Stomach (tissue), 9 donors: ENCODE data around the gene KRT80. TPM values are rescaled to one million over a fixed set of nuclear protein-coding genes. Genes with fewer than 3 reads are reported as not detected.
A peak's percentile ranks its signal among the peaks of the same experiment; 100 is the strongest.

ENCODE experiments used
- DNase-seq, 2 donors: peaks; one replicate each; pipeline versions ENCODE4 v3.0.0 to v3.0.0-alpha.2; 2013 to 2019
- H3K27ac ChIP-seq, 5 donors: fragments of 200-600 bp in 4 of 5; sonication (generic) in 4 of 5; one replicate each; pipeline ENCODE4 v1.5.1; 2013 to 2019; ENCODE audit warnings: mild to moderate bottlenecking in 1 of 5, moderate library complexity in 1 of 5
- H3K27me3 ChIP-seq, 3 donors: fragments of 200-600 bp; sonication (generic); one replicate each; pipeline ENCODE4 v1.5.1; 2017 to 2019; ENCODE audit warnings: mixed run types in 1 of 3
- H3K36me3 ChIP-seq, 4 donors: fragments of 200-600 bp; sonication (generic); 1 replicate in 3 of 4; 2 replicates in 1 of 4; pipeline ENCODE4 v1.5.1; 2016 to 2019
- H3K4me1 ChIP-seq, 4 donors: fragments of 200-600 bp; sonication (generic); one replicate each; pipeline ENCODE4 v1.5.1; 2016 to 2019
- H3K4me3 ChIP-seq, 4 donors: fragments of 200-600 bp; sonication (generic) in 3 of 4; one replicate each; pipeline ENCODE4 v1.5.1; 2016 to 2019; ENCODE audit warnings: mild to moderate bottlenecking in 1 of 4
- H3K9me3 ChIP-seq, 4 donors: fragments of 200-600 bp; sonication (generic); one replicate each; pipeline ENCODE4 v1.5.1; 2016 to 2019
- CTCF ChIP-seq, 7 experiments: fragments of 450-650 bp in 4 of 7; fragments of 200-600 bp in 3 of 7; sonication (generic) in 3 of 7; IDR thresholded peaks; one replicate each; pipeline ENCODE4 v1.5.1; 2016 to 2019; ENCODE audit warnings: antibody characterized with exemption in 7 of 7, control low read depth in 2 of 7, mild to moderate bottlenecking in 1 of 7
- EP300 ChIP-seq: sonication (generic); formaldehyde crosslinking; IDR thresholded peaks from one replicate; pipeline ENCODE4 v1.6.1; 2017; ENCODE audit warnings: antibody characterized with exemption
- POLR2A ChIP-seq, 4 donors: fragments of 450-650 bp; IDR thresholded peaks; one replicate each; pipeline ENCODE4 v1.6.1; 2016; ENCODE audit warnings: antibody characterized with exemption in 4 of 4, control low read depth in 2 of 4, mild to moderate bottlenecking in 1 of 4, moderate library complexity in 1 of 4
- POLR2AphosphoS5 ChIP-seq, 3 donors: sonication (generic); formaldehyde crosslinking; IDR thresholded peaks; one replicate each; pipeline ENCODE4 v1.6.1; 2016; ENCODE audit warnings: antibody characterized with exemption in 3 of 3
- WGBS, 5 donors: extraction: QIAGEN DNeasy Blood & Tissue Kit in 3 of 5; methylation state at CpG; one replicate each; pipeline versions ENCODE4 v1.1.5 to v1.1.7; 2013 to 2018; 5-methylcytosine and 5-hydroxymethylcytosine counted together
- intact Hi-C: fragments of 100-400 bp; cut with DNase I; formaldehyde crosslinking; loops from one replicate; pipeline ENCODE4 v1.15.1; 2023; ENCODE audit warnings: low total_unique reads
- polyA plus RNA-seq, 3 donors: library from polyadenylated mRNA; stranded (reverse); fragments of 200-250 nt; gene quantifications; one replicate each; pipeline ENCODE4 v1.2.3, GENCODE V29; 2013
- total RNA-seq, 5 donors: library from RNA; depleted of rRNA; stranded (reverse); fragments of >200 nt; gene quantifications; one replicate each; pipeline versions ENCODE4 v1.1.0 to v1.2.3, GENCODE V29; 2014 to 2016
- donor health status: healthy with polysubstance abuse.
- donor health status: Bipolar disorder and iron deficiency.
- donor health status: healthy.

Gene KRT80
- total and polyA plus RNA-seq, 8 donors = 0.29 to 3.7 (median 0.45) TPM; not detected in 3

- DNase-seq = no peak
- Histone ChIP-seq H3K27ac (no peak overlapping the region), H3K9me3 (no peaks in the 10 kb centered on the region), H3K4me1 (peaks cover 11 to 65% (median 23%) of the 10 kb centered on the region in 4 donors), H3K36me3 (no peaks in the 10 kb centered on the region), H3K27me3 (no peaks in the 10 kb centered on the region), H3K4me3 (no peak overlapping the region)
- TF ChIP-seq EP300 (no peak), POLR2AphosphoS5 (IDR thresholded peaks at IDR 0.05) (no peak), CTCF (IDR thresholded peaks at IDR 0.05) (no peak), POLR2A (IDR thresholded peaks at IDR 0.05) (no peak)
- WGBS, 5 donors = 85 to 93% (median 88%) methylated on average over 7 of the region's 7 CpGs
- intact Hi-C loops = no loop called here
Measured at GRCh38 chr12:52188658-52189057, 3.2 kb downstream of the KRT80 start.

DNA sequence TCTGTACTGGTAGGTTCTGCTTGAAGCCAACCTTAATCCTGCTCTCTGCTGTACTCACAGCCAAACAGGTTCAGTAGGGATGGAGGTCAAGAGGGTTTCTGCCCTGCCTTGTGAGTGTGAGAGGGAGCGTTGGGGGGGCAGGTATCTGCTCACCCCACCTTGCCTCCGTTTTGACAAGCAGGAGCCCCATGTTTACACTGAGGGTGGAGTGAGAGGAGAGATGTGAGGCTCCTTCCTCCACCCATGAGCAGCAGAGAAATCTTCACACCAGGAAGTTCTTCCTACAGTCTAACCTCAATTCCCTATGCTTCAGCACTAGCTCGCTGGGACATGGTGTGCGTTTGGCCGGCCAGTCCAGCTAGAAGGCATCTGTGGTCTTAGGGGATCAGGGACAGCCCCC is 4.2 kb downstream of the KRT80 start:
- Histone ChIP-seq H3K9me3 (no peaks in the 10 kb centered on the region), H3K36me3 (no peaks in the 10 kb centered on the region), H3K4me1 (peaks cover 15 to 59% (median 20%) of the 10 kb centered on the region in 4 donors), H3K27me3 (no peaks in the 10 kb centered on the region), H3K27ac (no peak overlapping the region), H3K4me3 (no peak overlapping the region)
- WGBS, 5 donors = 74 to 89% (median 83%) methylated on average over 5 of the region's 5 CpGs
- no peak for TF ChIP-seq POLR2AphosphoS5 (IDR thresholded peaks at IDR 0.05)
- no peak for TF ChIP-seq CTCF (IDR thresholded peaks at IDR 0.05)
- TF ChIP-seq POLR2A (IDR thresholded peaks at IDR 0.05) = no peak
- TF ChIP-seq EP300 = no peak
- DNase-seq = no peak
- intact Hi-C loops = no loop called here

DNA sequence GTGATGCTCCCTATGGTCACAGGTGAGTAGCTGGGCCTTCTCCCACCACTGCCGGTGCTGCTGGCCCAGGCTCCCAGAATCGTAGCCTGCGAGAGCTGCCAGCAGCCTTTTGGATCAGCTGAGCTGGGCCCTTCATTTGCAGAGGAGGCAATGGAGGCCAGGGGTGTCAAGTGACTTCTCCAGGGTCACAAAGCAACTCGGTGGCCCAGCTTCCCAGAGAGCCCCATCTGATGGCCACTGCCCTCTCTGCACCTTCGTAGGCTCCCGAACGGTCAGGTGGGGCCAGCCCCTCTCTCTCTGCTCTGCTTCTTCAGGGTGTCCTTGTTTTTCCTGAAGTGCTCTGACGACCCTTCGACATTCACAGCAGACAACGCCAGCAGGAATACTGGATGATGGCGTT is 4.6 kb downstream of the KRT80 start:
- H3K27ac ChIP-seq = peak overlapping the region in 2 of 5 donors; percentile 59 to 60
- H3K9me3 ChIP-seq = no peaks in the 10 kb centered on the region
- WGBS, 5 donors = 90 to 95% (median 93%) methylated on average over 11 of the region's 11 CpGs
- DNase-seq = no peak
- no peaks in the 10 kb centered on the region for H3K27me3 ChIP-seq
- peaks cover 11 to 55% (median 18%) of the 10 kb centered on the region in 4 donors for H3K4me1 ChIP-seq
- no peak for TF ChIP-seq EP300
- no peak for TF ChIP-seq POLR2AphosphoS5 (IDR thresholded peaks at IDR 0.05)
- TF ChIP-seq POLR2A (IDR thresholded peaks at IDR 0.05) = no peak
- no peak for TF ChIP-seq CTCF (IDR thresholded peaks at IDR 0.05)
- no peaks in the 10 kb centered on the region for H3K36me3 ChIP-seq
- intact Hi-C loops = no loop called here
- no peak overlapping the region for H3K4me3 ChIP-seq

DNA sequence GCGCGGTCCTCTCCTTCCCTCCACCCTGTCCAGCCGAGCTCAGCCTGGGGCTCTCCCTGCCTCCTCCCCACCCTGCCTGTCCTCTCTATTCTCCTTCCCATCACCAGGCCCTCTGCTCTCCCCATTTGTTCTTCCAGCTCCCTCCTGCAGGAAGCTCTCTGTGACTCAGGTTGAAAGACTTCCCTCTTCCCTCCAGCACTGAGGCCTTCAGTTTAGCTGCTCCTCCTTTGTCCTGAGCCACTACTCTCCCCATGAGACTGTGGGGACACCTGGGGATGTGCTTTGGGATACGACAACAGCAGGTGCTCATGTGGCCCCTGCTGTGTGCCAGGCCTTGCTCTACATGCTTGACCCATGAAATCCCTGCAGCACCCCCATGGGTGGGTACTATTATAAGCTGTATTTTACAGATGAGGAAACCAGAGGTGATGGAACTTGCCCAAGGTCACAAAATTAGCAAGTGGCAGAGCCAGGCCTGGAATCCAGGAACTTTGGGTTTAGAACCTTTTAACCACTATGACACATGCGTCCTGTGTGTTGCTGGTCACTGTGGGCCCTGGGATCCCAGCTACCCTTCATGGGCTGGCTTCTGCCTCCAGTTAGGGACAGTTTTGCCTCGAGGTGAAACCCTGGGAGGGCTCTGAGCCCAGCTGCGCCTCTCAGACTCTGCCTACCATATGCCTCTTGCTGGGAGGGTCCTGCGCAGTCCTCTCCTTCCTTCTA is 5.5 kb downstream of the KRT80 start:
- no peak overlapping the region for H3K4me3 ChIP-seq
- no peaks in the 10 kb centered on the region for H3K27me3 ChIP-seq
- no peaks in the 10 kb centered on the region for H3K9me3 ChIP-seq
- H3K27ac ChIP-seq = peak overlapping the region in 2 of 5 donors; percentile 59 to 60
- no peaks in the 10 kb centered on the region for H3K36me3 ChIP-seq
- peaks cover 2 to 46% (median 9%) of the 10 kb centered on the region in 4 donors for H3K4me1 ChIP-seq
- TF ChIP-seq EP300 = no peak
- TF ChIP-seq CTCF (IDR thresholded peaks at IDR 0.05) = no peak
- no peak for TF ChIP-seq POLR2A (IDR thresholded peaks at IDR 0.05)
- no peak for TF ChIP-seq POLR2AphosphoS5 (IDR thresholded peaks at IDR 0.05)
- intact Hi-C loops = no loop called here
- 82 to 90% (median 88%) methylated on average over 8 of the region's 8 CpGs for WGBS, 5 donors
- no peak for DNase-seq
